A549 (cell line): Measurements from ENCODE around the gene PTPRN2.

Experiments
- CBX8 ChIP-seq: fragments of 200-600 bp; sonication (generic); IDR thresholded peaks from 2 replicates; pipeline ENCODE4 v1.6.1; 2016
- CHD2 ChIP-seq: fragments of 150-350 bp; IDR thresholded peaks from 2 replicates; pipeline ENCODE4 v1.6.1; 2014; ENCODE audit warnings: low read length; ENCODE audit not compliant: partially characterized antibody
- CHD4 ChIP-seq: fragments of 200-600 bp; sonication (generic); IDR thresholded peaks from 2 replicates; pipeline ENCODE4 v1.6.1; 2016; ENCODE audit warnings: antibody characterized with exemption, mild to moderate bottlenecking, borderline replicate concordance
- CTCF ChIP-seq: fragments of >200 bp; sonication (Bioruptor Twin); formaldehyde crosslinking; IDR thresholded peaks from 3 replicates; pipeline ENCODE4 v1.5.1; 2016
- E2F6 ChIP-seq: IDR thresholded peaks from 2 replicates; pipeline ENCODE4 v1.6.1; 2012; ENCODE audit warnings: low read depth, borderline replicate concordance
- FOSB ChIP-seq: fragments of 250-450 bp; sonication (Bioruptor Pico); IDR thresholded peaks from 2 replicates; pipeline ENCODE4 v1.5.0; 2020; ENCODE audit warnings: mild to moderate bottlenecking, moderate library complexity
- POLR2A ChIP-seq: IDR thresholded peaks from 2 replicates; pipeline ENCODE4 v1.6.1; 2012; ENCODE audit warnings: mild to moderate bottlenecking, low read length
- RNF2 ChIP-seq: fragments of 200-600 bp; sonication (generic); IDR thresholded peaks from 2 replicates; pipeline ENCODE4 v1.6.1; 2016; ENCODE audit warnings: low read depth, mild to moderate bottlenecking, antibody characterized with exemption, moderate library complexity, borderline replicate concordance
- SMC3 ChIP-seq: fragments of >200 bp; sonication (Bioruptor Twin); formaldehyde crosslinking; IDR thresholded peaks from 3 replicates; pipeline ENCODE4 v1.6.1; 2018; ENCODE audit warnings: inconsistent platforms
- TP53 ChIP-seq: fragments of 250-450 bp; sonication (Bioruptor Pico); IDR thresholded peaks from 2 replicates; pipeline ENCODE4 v1.5.0; 2021; ENCODE audit warnings: mild to moderate bottlenecking, moderate library complexity
- TF ChIP-seq, protein P1 (sequence below): fragments of >200 bp; sonication (Bioruptor Twin); formaldehyde crosslinking; IDR thresholded peaks from 3 replicates; pipeline ENCODE4 v1.6.1; 2016
- TF ChIP-seq, protein P2 (sequence below): IDR thresholded peaks from 2 replicates; pipeline ENCODE4 v1.6.1; 2012
- TF ChIP-seq, protein P3 (sequence below): fragments of 200-600 bp; sonication (generic); IDR thresholded peaks from 2 replicates; pipeline ENCODE4 v1.6.1; 2016; ENCODE audit warnings: antibody characterized with exemption, mild to moderate bottlenecking, moderate library complexity

GRCh38 chr7:157998884-157999552 is 588.6 kb downstream of the PTPRN2 start:
- TF ChIP-seq POLR2A (no peak), E2F6 (no peak), SMC3 (no peak), CHD4 (no peak), CTCF (no peak), CHD2 (no peak), RNF2 (no peak), FOSB (CRISPR knock-in tag) (no peak), CBX8 (no peak), TP53 (CRISPR knock-in tag) (no peak)
- TF ChIP-seq, protein P1, sequence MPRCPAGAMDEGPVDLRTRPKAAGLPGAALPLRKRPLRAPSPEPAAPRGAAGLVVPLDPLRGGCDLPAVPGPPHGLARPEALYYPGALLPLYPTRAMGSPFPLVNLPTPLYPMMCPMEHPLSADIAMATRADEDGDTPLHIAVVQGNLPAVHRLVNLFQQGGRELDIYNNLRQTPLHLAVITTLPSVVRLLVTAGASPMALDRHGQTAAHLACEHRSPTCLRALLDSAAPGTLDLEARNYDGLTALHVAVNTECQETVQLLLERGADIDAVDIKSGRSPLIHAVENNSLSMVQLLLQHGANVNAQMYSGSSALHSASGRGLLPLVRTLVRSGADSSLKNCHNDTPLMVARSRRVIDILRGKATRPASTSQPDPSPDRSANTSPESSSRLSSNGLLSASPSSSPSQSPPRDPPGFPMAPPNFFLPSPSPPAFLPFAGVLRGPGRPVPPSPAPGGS = no peak
- TF ChIP-seq, protein P2, sequence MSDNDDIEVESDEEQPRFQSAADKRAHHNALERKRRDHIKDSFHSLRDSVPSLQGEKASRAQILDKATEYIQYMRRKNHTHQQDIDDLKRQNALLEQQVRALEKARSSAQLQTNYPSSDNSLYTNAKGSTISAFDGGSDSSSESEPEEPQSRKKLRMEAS = no peak
- TF ChIP-seq, protein P3, sequence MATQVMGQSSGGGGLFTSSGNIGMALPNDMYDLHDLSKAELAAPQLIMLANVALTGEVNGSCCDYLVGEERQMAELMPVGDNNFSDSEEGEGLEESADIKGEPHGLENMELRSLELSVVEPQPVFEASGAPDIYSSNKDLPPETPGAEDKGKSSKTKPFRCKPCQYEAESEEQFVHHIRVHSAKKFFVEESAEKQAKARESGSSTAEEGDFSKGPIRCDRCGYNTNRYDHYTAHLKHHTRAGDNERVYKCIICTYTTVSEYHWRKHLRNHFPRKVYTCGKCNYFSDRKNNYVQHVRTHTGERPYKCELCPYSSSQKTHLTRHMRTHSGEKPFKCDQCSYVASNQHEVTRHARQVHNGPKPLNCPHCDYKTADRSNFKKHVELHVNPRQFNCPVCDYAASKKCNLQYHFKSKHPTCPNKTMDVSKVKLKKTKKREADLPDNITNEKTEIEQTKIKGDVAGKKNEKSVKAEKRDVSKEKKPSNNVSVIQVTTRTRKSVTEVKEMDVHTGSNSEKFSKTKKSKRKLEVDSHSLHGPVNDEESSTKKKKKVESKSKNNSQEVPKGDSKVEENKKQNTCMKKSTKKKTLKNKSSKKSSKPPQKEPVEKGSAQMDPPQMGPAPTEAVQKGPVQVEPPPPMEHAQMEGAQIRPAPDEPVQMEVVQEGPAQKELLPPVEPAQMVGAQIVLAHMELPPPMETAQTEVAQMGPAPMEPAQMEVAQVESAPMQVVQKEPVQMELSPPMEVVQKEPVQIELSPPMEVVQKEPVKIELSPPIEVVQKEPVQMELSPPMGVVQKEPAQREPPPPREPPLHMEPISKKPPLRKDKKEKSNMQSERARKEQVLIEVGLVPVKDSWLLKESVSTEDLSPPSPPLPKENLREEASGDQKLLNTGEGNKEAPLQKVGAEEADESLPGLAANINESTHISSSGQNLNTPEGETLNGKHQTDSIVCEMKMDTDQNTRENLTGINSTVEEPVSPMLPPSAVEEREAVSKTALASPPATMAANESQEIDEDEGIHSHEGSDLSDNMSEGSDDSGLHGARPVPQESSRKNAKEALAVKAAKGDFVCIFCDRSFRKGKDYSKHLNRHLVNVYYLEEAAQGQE = no peak
